Activated T-helper 2 cell treated with anti-CD3 and anti-CD28 coated beads, Interferon-gamma antibody, Interleukin-2, Interleukin-4, amounts not matched to agents 10 μg/mL and 5 μg/mL and 100 μg/mL, durations not matched to agents 14 hours and 24 hours and 36 hours (primary cell): ENCODE measurements around the gene TRAPPC4. TPM values are rescaled to one million over a fixed set of nuclear protein-coding genes. Genes with fewer than 3 reads are reported as not detected.
"Not testable (repeated sequence)": the region's sequence is repeated elsewhere in the genome, so short reads cannot be mapped to it uniquely, and the experiment has no call there.

ENCODE experiments used
- DNase-seq: peaks from one replicate; pipeline ENCODE4 v3.0.0; 2021; ENCODE audit warnings: low spot score
- H3K27ac Mint-ChIP-seq: one replicate; pipeline ENCODE4 v1.8.0; 2021; ENCODE audit warnings: mixed read lengths
- H3K27me3 Mint-ChIP-seq: one replicate; pipeline ENCODE4 v1.8.0; 2021; ENCODE audit warnings: low read depth, mixed read lengths
- H3K36me3 Mint-ChIP-seq: one replicate; pipeline ENCODE4 v1.8.0; 2021; ENCODE audit warnings: low read depth, mixed read lengths
- H3K4me1 Mint-ChIP-seq: one replicate; pipeline ENCODE4 v1.8.0; 2021; ENCODE audit warnings: low read depth, mixed read lengths
- H3K4me3 Mint-ChIP-seq: one replicate; pipeline ENCODE4 v1.8.0; 2021; ENCODE audit warnings: low read depth, mild to moderate bottlenecking, moderate library complexity, mixed read lengths
- H3K9me3 Mint-ChIP-seq: one replicate; pipeline ENCODE4 v1.8.0; 2021; ENCODE audit warnings: mixed read lengths
- intact Hi-C: fragments of 100-400 bp; cut with micrococcal nuclease; formaldehyde crosslinking; loops from one replicate; pipeline ENCODE4 v1.15.1; 2023
- total RNA-seq: library from RNA; stranded (reverse); gene quantifications from 2 replicates; pipeline ENCODE4 v1.2.3, GENCODE V29; 2022

TRAPPC4 gene
- total RNA-seq, 1 donor from 2014 or later = 128 TPM

DNA sequence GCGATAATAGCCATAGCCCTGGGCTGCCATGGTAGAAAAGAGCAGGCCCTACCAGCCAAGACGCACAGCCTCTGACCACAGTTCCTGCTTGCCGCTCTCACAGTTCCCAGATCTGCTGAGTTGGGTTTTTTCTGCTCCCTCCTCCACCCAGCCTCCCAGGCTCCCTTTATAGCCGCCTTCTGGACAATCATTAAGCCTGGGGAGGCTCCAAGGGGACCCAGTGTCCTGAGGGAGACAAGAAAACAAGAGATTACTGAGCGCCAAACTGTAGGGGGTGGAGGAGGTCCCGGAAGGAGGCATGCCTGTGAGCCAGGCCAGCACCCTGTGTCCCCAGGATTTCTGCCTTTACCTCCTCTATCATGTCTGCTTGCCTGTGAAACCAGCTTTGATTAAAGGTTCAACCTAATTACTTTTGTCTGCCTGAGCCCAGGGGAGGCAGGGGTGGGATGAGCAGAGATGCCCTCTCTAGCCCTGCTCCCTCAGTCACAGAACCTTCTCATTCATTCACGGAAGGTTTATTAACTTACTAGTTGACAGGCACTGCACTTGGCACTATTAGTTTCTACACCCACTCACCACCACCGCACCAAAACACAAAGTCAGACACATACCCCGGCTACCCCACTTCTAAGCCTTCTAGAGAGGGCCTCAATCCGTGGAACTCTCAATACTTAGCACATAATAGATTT is 10.9 kb downstream of the TRAPPC4 start:
- Mint-ChIP-seq H3K36me3 (peaks cover 28% of the 10 kb centered on the region), H3K4me1 (peaks cover 19% of the 10 kb centered on the region), H3K27ac (peak overlapping the region; percentile 60), H3K9me3 (no peaks in the 10 kb centered on the region), H3K27me3 (no peaks in the 10 kb centered on the region), H3K4me3 (peak overlapping the region; percentile 75)
- no peak for DNase-seq
- intact Hi-C loops = loop anchor here (1.0 to 5.0 kb wide), 5 partner anchors 11 to 65 kb away; partner anchors contain the start of genes CENATAC, HYOU1, RPS25 and TRAPPC4

DNA sequence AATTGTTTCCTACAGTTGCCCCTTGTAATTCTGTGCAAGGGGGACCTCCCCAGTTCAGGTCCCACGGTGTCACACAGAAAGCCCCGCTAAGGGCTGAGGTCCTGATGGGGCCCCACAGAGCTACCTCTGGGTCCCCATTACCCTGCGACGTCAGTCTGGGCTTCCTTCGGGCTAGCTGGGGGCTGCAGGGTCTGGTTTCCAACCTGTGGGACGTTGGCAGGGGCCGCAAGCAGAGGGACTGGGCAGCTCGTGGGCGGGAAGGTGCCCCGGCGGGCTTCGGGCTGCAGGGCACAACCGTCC is 11.4 kb downstream of the TRAPPC4 start:
- H3K36me3 Mint-ChIP-seq = peaks cover 23% of the 10 kb centered on the region
- no peaks in the 10 kb centered on the region for H3K27me3 Mint-ChIP-seq
- no peak for DNase-seq
- peak overlapping the region; percentile 75 for H3K4me3 Mint-ChIP-seq
- H3K9me3 Mint-ChIP-seq = no peaks in the 10 kb centered on the region
- intact Hi-C loops = loop anchor here (1.0 to 5.0 kb wide), 5 partner anchors 12 to 65 kb away; partner anchors contain the start of genes CENATAC, HYOU1, RPS25 and TRAPPC4
- H3K27ac Mint-ChIP-seq = peak overlapping the region; percentile 60
- H3K4me1 Mint-ChIP-seq = peaks cover 16% of the 10 kb centered on the region

DNA sequence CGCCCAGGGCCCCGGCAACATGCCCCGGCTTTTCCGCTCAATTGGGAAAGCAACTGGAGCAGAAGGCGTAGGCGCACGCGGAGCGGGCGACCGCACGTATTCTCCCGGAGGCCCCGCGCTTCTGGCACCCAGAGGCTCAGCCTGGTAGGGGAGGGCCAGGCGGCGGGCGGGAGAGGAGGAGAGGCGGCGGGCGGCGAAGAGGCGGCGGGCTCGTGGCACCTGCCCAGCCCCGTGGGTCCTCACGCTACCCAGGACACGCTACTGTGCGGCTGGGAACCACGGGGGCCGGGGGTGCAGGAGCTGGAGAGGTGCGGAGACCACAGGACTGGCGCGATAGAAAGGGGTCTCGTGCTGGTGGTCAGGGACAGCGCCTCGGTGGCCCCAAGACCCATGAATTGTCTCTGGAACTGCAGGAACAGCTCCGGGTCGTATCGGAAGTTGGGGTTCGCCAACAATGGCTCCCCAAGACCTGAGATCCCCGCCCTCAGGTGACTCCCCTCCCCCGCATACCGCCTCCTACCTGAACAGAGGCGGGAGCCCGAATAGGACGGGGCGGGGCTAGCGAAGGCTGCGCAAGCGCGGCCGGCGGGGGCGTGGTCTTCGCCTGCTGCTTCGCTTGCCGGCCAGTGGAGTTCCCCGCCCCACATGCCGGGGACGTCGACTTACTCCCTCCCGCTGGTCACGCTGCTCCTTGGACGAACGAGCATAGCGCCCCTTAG is 11.9 kb downstream of the TRAPPC4 start, which contains the start of gene SLC37A4:
TSS of gene SLC37A4 (minus strand) at position 549 of the 719 bp plus-strand sequence.
- peak within 1 kb of the TSS; percentile 75 for H3K4me3 Mint-ChIP-seq
- no peaks in the 10 kb centered on the region for H3K9me3 Mint-ChIP-seq
- DNase-seq = peak; percentile 98
- H3K4me1 Mint-ChIP-seq = peaks cover 15% of the 10 kb centered on the region
- peak within 1 kb of the TSS; percentile 65 for H3K27ac Mint-ChIP-seq
- intact Hi-C loops = loop anchor here (1.0 to 5.0 kb wide), 5 partner anchors 12 to 64 kb away; partner anchors contain the start of genes CENATAC, HYOU1, RPS25 and TRAPPC4
- H3K36me3 Mint-ChIP-seq = peaks cover 18% of the 10 kb centered on the region
- H3K27me3 Mint-ChIP-seq = no peaks in the 10 kb centered on the region

DNA sequence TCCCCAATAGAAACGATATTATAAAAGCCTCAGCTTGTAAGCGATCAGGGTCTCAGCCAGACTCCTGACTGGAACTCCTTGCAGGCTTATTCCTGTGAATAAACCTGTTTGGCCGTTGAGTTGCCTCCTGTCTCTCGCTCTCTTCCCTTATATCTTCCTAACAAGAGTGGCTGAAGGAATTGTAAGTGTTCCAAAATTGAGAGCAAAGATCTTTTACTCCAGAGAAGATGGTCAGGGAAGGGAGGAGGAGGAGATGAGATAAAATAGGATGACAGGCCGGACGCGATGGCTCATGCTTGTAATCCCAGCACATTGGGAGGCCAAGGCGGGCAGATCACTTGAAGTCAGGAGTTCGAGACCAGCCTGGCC is 13.3 kb downstream of the TRAPPC4 start:
- Mint-ChIP-seq H3K27ac (no peak overlapping the region), H3K27me3 (no peaks in the 10 kb centered on the region), H3K4me1 (peaks cover 15% of the 10 kb centered on the region), H3K4me3 (no peak overlapping the region), H3K36me3 (peaks cover 15% of the 10 kb centered on the region), H3K9me3 (no peaks in the 10 kb centered on the region)
- intact Hi-C loops = loop anchor here (2.0 to 5.0 kb wide), 2 partner anchors 35 to 63 kb away; partner anchors contain the start of gene CENATAC
- DNase-seq = no peak

DNA sequence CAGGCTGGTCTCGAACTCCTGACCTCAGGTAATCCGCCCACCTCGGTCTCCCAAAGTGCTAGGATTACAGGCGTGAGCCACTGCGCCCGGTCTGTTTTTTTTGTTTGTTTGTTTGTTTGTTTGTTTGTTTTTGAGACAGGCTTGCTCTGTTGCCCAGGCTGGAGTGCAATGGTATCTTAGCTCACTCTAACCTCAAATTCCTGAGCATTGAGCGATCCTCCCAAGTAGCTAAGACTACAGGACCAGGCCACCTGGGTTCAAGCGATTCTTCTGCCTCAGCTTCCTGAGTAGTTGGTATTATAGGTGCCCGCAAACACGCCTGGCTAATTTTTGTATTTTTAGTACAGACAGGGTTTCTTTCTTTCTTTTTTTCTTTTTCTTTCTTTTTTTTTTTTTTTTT is 14.9 kb downstream of the TRAPPC4 start:
- H3K36me3 Mint-ChIP-seq, DNase-seq, H3K27ac Mint-ChIP-seq, H3K4me3 Mint-ChIP-seq, H3K9me3 Mint-ChIP-seq, H3K27me3 Mint-ChIP-seq: not testable (repeated sequence)
- peaks cover 15% of the 10 kb centered on the region for H3K4me1 Mint-ChIP-seq
- intact Hi-C loops = loop anchor here (5.0 kb wide), 1 partner anchor 36 kb away; the partner anchor contains the start of gene CENATAC

DNA sequence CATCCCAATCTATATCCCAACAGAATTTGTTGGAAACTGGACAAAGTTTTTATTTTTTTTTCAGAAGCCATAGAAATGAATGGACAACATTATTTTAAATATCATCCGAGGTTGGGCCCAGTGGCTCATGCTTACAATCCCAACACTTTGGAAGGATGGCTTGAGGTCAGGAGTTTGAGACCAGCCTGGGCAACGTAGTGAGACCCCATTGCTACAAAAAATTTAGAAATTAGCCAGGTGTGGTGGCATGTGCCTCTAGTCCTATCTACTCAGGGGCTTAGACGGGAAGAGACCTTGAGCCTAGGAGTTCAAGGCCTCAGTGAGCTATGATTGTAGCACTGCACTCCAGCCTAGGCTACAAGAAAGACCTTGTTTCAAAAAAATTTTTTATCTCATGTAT is 16.2 kb downstream of the TRAPPC4 start:
- intact Hi-C loops = loop anchor here (5.0 kb wide), 1 partner anchor 38 kb away; the partner anchor contains the start of gene CENATAC
- no peaks in the 10 kb centered on the region for H3K27me3 Mint-ChIP-seq
- H3K4me3 Mint-ChIP-seq = no peak overlapping the region

DNA sequence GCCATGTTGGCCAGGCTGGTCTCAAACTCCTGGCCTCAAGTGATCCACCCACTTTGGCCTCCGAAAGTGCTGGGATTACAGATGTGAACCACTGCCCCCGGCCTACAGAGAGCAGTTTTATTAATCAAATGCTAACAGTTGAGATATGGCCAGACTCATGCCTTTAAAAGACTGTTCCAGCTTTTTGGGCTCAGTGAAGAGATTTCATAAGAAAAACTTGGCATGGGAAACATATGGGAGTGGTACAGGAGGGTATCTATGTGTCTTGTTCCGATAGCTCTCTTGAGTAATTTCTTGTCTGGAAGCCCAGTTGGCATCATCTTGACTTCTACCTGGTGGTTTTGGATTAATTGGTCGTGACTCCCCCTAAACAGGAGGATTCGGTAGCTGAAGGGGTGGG is 20.3 kb downstream of the TRAPPC4 start:
- Mint-ChIP-seq H3K4me3 (no peak overlapping the region), H3K27me3 (no peaks in the 10 kb centered on the region), H3K4me1 (peaks cover 7% of the 10 kb centered on the region), H3K9me3 (no peaks in the 10 kb centered on the region), H3K36me3 (no peaks in the 10 kb centered on the region), H3K27ac (no peak overlapping the region)
- intact Hi-C loops = no loop called here
- no peak for DNase-seq

More for the DNA sequence above, 16.2 kb downstream of the TRAPPC4 start:
- Mint-ChIP-seq H3K4me1 (peaks cover 2% of the 10 kb centered on the region), H3K9me3 (no peaks in the 10 kb centered on the region), H3K36me3 (no peaks in the 10 kb centered on the region), H3K27ac (no peak overlapping the region)
- DNase-seq = no peak

DNA sequence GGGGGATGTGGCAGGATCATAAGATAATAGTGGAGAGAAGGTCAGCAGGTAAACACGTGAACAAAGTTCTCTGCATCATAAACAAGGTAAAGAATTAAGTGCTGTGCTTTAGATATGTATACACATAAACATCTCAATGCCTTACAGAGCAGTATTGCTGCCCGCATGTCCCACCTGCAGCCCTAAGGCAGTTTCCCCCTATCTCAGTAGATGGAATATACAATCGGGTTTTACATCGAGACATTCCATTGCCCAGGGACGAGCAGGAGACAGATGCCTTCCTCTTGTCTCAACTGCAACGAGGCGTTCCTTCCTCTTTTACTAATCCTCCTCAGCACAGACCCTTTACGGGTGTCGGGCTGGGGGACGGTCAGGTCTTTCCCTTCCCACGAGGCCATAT is 20.9 kb downstream of the TRAPPC4 start:
- DNase-seq, H3K27ac Mint-ChIP-seq, H3K4me3 Mint-ChIP-seq, H3K36me3 Mint-ChIP-seq, H3K4me1 Mint-ChIP-seq, intact Hi-C loops, H3K9me3 Mint-ChIP-seq, H3K27me3 Mint-ChIP-seq: not testable (repeated sequence)

DNA sequence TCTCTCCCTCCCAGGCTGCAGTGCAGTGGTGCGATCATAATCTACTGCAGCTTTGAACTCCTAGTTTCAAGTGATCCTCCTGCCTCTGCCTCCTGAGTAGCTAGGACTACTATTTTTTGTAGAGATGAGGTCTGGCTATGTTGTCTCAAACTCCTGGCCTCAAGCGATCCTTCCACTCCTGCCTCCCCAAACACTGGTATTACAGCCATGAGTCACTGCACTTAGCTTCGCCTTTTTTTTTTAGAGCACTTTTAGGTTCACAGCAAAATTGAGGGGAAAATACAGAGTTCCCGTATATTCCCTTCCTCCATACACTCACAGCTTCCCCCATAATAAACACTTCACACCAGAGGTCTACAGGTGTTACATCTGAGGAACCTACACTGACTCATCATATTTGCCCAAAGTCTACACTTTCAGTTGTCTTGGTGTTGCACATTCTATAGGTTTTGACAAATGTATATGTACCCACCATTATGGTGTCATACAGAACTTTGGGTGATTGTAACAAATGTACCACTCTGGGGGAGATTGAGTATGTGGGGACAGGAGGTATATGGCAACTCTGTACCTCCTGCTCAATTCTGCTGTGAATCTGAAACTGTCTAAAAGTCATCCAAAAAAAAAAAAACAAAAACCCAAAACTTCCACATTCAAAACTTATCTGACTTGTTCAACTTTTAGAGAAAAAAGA is 23.4 kb downstream of the TRAPPC4 start:
- no peak for DNase-seq
- Mint-ChIP-seq H3K27me3 (no peaks in the 10 kb centered on the region), H3K4me1 (peaks cover 7% of the 10 kb centered on the region), H3K9me3 (no peaks in the 10 kb centered on the region), H3K4me3 (no peak overlapping the region), H3K27ac (no peak overlapping the region), H3K36me3 (peaks cover 26% of the 10 kb centered on the region)
- intact Hi-C loops = no loop called here

DNA sequence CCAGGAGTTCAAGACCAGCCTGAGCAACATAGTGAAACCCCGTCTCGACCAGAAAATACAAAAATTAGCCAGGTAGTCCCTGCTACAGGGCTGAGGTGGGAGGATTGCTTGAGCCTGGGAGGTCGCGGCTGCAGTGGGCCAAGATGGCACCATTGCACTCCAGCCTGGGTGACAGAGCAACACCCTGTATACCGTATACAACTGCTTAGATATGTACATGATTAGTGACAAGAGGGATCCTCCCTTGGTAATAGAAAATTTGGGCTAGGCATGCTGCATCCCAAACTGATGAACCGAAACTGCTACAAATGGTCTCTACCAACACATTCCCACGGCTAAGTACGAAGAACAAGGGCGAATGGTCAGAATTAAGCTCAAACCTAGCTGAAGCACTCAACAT is 24.4 kb downstream of the TRAPPC4 start:
- intact Hi-C loops = no loop called here
- no peaks in the 10 kb centered on the region for H3K9me3 Mint-ChIP-seq
- no peak for DNase-seq
- no peak overlapping the region for H3K4me3 Mint-ChIP-seq
- H3K36me3 Mint-ChIP-seq = peaks cover 34% of the 10 kb centered on the region
- no peak overlapping the region for H3K27ac Mint-ChIP-seq
- H3K27me3 Mint-ChIP-seq = no peaks in the 10 kb centered on the region
- H3K4me1 Mint-ChIP-seq = peaks cover 9% of the 10 kb centered on the region

DNA sequence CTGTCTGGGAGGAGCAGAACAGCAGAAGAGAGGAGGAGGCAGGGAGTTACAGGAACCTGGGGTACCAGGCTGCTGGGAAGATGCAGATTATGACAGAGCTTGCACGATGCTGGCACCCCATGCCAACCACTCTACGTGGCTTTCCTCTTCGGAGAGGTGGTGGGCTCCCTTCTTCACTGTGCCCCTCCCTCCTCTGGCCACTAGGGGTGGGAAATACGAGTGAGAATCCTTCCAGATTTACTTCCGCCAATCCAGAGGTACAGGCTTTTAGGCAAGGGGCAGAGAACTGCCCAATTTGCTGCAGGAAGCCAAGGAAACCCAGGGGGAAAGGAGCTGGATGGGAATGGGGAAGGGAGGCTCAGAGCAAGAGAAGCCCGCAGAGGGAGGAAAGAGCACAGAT is 26.1 kb downstream of the TRAPPC4 start:
- Mint-ChIP-seq H3K27ac (no peak overlapping the region), H3K4me1 (peaks cover 9% of the 10 kb centered on the region), H3K27me3 (no peaks in the 10 kb centered on the region), H3K9me3 (no peaks in the 10 kb centered on the region), H3K36me3 (peaks cover 52% of the 10 kb centered on the region), H3K4me3 (no peak overlapping the region)
- intact Hi-C loops = no loop called here
- no peak for DNase-seq

DNA sequence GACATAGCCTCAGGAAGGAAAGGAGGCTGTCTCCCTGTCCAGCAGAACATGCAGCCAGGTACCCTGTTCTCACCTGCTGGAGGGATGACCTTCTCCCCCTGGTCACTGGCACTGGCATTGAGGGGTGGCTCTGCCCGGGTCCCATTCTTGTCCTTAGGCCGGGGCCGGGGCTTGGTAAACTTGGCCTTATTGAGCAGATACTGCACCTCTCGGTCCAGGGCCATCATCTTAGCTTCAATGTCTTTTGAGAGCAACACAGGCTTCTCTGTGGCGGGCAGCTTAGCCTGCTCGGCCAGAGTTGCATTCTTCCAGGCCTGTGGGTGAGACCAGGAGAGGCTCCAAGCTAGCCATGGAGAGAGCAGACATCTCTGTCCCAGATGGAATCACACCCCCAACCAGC is 27.9 kb downstream of the TRAPPC4 start:
- Mint-ChIP-seq H3K9me3 (no peaks in the 10 kb centered on the region), H3K4me1 (peaks cover 9% of the 10 kb centered on the region), H3K4me3 (no peak overlapping the region), H3K27ac (no peak overlapping the region), H3K36me3 (peaks cover 67% of the 10 kb centered on the region), H3K27me3 (no peaks in the 10 kb centered on the region)
- intact Hi-C loops = no loop called here
- DNase-seq = no peak
